PFSK-1 (cell line): ENCODE data around the gene IGSF9.

Experiments
- FOXP2 ChIP-seq: optimal IDR thresholded peaks from 2 replicates; pipeline ENCODE3; 2011; ENCODE audit warnings: borderline replicate concordance, control low read depth, inconsistent platforms; ENCODE audit not compliant: insufficient read depth; ENCODE audit errors: extremely low read length, extremely low read depth
- POLR2AphosphoS5 ChIP-seq: IDR thresholded peaks from 2 replicates; pipeline ENCODE4 v1.6.1; 2012; ENCODE audit warnings: low read depth, mild to moderate bottlenecking, control low read depth, low read length, moderate library complexity
- SIN3A ChIP-seq: IDR thresholded peaks from 2 replicates; pipeline ENCODE4 v1.6.1; 2012; ENCODE audit warnings: mild to moderate bottlenecking, low read length, moderate library complexity, borderline replicate concordance; ENCODE audit not compliant: insufficient read depth
- TAF1 ChIP-seq: IDR thresholded peaks from 2 replicates; pipeline ENCODE4 v1.6.1; 2012; ENCODE audit warnings: low read length, control low read depth, borderline replicate concordance; ENCODE audit not compliant: insufficient read depth
- TF ChIP-seq, protein P1 (sequence below), 2 experiments: IDR thresholded peaks; 2 replicates each; pipeline versions ENCODE4 v1.6.1 to v1.8.0; 2011 to 2012; ENCODE audit warnings: low read depth in 2 of 2, low read length in 2 of 2, control low read depth in 1 of 2, inconsistent platforms in 1 of 2, mild to moderate bottlenecking in 1 of 2, moderate library complexity in 1 of 2; ENCODE audit not compliant: insufficient read depth in 1 of 2

Gene IGSF9

DNA sequence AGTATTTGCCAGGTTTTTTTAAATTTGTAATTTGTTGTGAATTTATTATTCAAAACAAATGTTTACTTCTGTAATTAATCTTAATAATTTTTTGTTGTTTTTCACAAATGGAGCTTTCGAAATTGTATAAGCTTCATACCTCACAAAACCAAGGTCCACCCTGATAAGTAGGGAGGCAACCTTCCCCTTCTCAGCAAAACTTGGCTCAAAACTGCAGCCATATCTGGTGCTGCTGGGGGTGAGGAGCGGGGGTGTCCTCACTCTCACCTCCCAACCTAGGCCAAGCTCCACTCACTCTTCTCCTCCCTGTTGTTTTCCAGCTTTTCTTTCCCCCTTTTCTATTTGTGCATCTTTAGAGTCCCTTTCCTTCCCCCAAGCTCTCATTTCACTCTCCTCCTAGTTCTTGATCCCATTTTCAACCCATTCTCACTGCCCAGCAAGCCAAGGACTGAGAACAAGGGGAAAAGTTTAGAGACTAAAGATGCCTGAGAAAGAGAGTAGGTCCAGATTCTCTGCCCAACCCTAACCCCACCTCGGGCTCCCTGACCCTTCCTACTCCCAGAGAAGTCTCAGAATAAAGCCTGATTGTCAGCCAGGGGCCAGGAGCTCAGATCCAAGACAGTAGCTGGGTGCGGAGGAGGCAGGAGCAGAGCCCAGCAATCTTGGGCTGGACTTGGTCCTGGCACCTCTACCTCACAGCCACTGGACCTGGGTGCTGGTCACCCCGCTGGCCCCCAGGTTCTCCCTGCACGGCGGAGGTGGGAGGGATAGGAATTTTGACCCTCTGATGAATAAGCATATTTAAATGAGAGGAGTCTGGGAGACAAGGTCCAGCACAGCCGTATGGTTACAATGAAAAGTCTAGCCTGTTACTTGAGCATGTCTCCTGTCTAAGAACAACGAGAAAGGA, 37.1 kb downstream of the IGSF9 start:
- no peak for TF ChIP-seq POLR2AphosphoS5
- no peak for TF ChIP-seq TAF1
- TF ChIP-seq SIN3A = no peak
- TF ChIP-seq, protein P1, sequence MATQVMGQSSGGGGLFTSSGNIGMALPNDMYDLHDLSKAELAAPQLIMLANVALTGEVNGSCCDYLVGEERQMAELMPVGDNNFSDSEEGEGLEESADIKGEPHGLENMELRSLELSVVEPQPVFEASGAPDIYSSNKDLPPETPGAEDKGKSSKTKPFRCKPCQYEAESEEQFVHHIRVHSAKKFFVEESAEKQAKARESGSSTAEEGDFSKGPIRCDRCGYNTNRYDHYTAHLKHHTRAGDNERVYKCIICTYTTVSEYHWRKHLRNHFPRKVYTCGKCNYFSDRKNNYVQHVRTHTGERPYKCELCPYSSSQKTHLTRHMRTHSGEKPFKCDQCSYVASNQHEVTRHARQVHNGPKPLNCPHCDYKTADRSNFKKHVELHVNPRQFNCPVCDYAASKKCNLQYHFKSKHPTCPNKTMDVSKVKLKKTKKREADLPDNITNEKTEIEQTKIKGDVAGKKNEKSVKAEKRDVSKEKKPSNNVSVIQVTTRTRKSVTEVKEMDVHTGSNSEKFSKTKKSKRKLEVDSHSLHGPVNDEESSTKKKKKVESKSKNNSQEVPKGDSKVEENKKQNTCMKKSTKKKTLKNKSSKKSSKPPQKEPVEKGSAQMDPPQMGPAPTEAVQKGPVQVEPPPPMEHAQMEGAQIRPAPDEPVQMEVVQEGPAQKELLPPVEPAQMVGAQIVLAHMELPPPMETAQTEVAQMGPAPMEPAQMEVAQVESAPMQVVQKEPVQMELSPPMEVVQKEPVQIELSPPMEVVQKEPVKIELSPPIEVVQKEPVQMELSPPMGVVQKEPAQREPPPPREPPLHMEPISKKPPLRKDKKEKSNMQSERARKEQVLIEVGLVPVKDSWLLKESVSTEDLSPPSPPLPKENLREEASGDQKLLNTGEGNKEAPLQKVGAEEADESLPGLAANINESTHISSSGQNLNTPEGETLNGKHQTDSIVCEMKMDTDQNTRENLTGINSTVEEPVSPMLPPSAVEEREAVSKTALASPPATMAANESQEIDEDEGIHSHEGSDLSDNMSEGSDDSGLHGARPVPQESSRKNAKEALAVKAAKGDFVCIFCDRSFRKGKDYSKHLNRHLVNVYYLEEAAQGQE (IDR thresholded peaks at IDR 0.05; ENCODE audit: insufficient read depth in 1 of 2, low read depth in 2 of 2, low read length in 2 of 2) = no peak

DNA sequence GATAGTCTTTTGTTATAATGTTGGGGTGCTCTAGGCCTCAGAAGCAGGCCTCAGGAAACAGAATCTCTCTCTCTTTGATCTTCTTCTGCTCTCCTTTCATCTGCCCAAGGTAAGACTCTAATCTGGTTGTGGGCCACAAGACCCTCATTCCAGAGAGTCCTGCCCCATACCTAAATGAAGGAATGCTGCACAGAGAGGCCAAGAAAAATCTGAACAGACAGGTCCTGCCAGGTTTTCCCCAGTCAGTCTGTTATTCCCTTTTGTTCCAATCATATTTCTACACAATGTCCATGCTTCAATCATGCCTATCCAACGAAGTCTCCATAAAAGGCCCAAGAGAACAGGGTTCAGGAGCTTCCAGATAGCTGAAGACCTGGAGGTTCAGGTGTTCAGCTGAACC, 38.5 kb downstream of the IGSF9 start:
- no peak for TF ChIP-seq TAF1
- no peak for TF ChIP-seq POLR2AphosphoS5
- TF ChIP-seq SIN3A = no peak
- TF ChIP-seq, protein P1 (IDR thresholded peaks at IDR 0.05; ENCODE audit: insufficient read depth in 1 of 2, low read depth in 2 of 2, low read length in 2 of 2) = no peak
- TF ChIP-seq FOXP2 = no peak

DNA sequence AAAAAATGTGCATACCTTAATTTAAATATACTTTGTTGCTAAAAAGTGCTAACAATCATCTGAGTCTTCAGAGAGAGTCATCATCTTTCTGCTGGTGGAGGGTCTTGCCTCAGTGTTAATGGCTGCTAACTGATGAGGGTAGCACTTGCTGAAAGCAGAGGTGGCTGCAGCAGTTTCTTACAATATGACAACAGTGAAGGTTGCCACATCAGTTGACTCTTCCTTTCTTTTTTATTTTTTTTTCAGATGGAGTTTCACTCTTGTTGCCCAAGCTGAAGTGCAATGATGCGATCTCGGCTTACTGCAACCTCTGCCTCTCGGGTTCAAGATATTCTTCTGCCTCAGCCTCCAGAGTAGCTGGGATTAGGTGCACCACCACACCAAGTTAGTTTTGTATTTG, 42.9 kb downstream of the IGSF9 start:
- TF ChIP-seq SIN3A (no peak), FOXP2 (no peak), POLR2AphosphoS5 (no peak)

DNA sequence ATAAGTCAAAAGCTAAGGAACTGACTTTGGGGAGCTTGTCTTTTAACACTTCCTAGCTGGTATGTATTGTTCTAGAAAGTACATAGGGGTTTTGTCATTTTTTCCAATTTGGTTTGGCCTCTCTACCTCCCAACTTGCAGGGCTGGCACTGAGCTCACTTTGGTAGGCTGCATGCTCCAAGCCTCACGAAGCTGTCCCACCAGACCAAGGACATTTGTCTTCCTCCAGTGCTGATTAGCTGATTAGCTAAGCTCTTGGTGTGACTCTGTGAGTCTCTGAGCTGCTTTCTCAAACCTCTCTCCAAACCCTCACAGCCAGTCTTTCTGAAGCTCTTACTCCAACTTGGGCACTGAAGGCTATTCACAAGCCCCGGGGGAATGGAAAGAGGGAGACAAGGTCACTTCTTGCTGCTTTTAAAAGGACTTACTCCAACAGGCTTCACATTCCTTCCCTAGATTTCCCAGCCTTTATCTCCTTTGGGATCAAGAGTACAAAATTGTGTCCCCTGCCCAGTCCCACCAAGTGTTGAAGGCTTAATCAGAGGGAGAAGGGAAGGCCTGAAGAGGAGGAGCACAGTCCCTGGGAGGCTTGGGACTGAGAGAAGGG, 44.6 kb downstream of the IGSF9 start:
- no peak for TF ChIP-seq TAF1
- no peak for TF ChIP-seq POLR2AphosphoS5
- TF ChIP-seq SIN3A = no peak
- TF ChIP-seq, protein P1 (IDR thresholded peaks at IDR 0.05; ENCODE audit: insufficient read depth in 1 of 2, low read depth in 2 of 2, low read length in 2 of 2) = no peak
- TF ChIP-seq FOXP2 = no peak

DNA sequence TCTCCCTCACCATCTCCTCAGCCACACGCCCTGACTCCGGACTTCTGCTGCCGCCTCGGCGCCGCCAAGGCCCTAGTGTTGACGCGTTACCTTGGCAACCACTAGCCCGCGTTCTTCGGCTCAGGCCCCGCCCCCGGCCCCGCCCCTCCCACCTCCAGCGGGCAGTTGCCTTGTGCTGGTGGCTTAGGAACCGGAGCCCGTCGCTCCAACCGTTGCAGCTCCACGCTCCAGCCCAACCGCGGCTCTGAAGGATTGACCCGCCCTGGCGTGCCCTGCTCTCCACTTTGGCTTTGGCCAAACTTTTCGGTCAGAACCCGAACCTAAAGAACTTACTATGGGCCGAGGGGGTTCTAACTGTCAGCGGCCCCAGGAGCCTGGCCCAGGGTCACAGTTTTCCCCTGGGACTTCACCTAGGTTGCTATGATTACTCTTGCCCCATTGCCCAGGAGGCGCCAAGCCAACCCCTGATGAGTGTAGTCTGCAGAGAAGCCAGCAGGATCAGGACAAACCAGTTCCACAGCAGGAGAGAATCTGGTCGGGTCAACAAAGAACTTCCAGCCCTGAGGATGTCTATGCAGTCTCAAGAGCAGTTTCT, 45.2 kb downstream of the IGSF9 start, which contains the start of gene CFAP45:
Gene CFAP45 (minus strand): TSS at position 80 of the 595 bp plus-strand sequence. CDS start 67 bp downstream, at position 13.
- TF ChIP-seq, protein P1 (IDR thresholded peaks at IDR 0.05; ENCODE audit: insufficient read depth in 1 of 2, low read depth in 2 of 2, low read length in 2 of 2) = no peak
- TF ChIP-seq FOXP2 (no peak), TAF1 (no peak), POLR2AphosphoS5 (no peak), SIN3A (no peak)
